Activated CD8-positive, alpha-beta T cell treated with anti-CD3 and anti-CD28 coated beads, Interleukin-2, amount 10 ng/mL, durations not matched to agents 7 days and 5 days (primary cell): ENCODE measurements around the gene NCK2. TPM values are rescaled to one million over a fixed set of nuclear protein-coding genes. Genes with fewer than 3 reads are reported as not detected.
"Not testable (repeated sequence)": the region's sequence is repeated elsewhere in the genome, so short reads cannot be mapped to it uniquely, and the experiment has no call there.

Experiments
- ATAC-seq: fragments of 150-1000 bp; cut with Tn5 transposase; one replicate; pipeline ENCODE4 v1.10.0; 2021; ENCODE audit warnings: moderate library complexity
- CTCF ChIA-PET: fragments of 350-600 bp; sonication (Branson Sonifier 250); formaldehyde crosslinking; loops from one replicate; lab custom pipeline; 2021; ENCODE audit warnings: antibody characterized with exemption; lab: Charles Lee
- POLR2A ChIA-PET: fragments of 350-600 bp; sonication (Branson Sonifier 250); formaldehyde crosslinking; loops from one replicate; lab custom pipeline; 2021; ENCODE audit warnings: antibody characterized with exemption; lab: Charles Lee
- DNase-seq: peaks from one replicate; pipeline ENCODE4 v3.0.0-alpha.2; 2020
- H3K27ac Mint-ChIP-seq: one replicate; pipeline ENCODE4 v1.8.0; 2021; ENCODE audit warnings: mild to moderate bottlenecking, mixed read lengths
- H3K27me3 Mint-ChIP-seq: one replicate; pipeline ENCODE4 v1.8.0; 2021; ENCODE audit warnings: low read depth, mixed read lengths
- H3K36me3 Mint-ChIP-seq: one replicate; pipeline ENCODE4 v1.8.0; 2021; ENCODE audit warnings: low read depth, mixed read lengths
- H3K4me1 Mint-ChIP-seq: one replicate; pipeline ENCODE4 v1.8.0; 2021; ENCODE audit warnings: low read depth, mixed read lengths
- H3K4me3 Mint-ChIP-seq: one replicate; pipeline ENCODE4 v1.8.0; 2021; ENCODE audit warnings: mild to moderate bottlenecking, mixed read lengths
- H3K9me3 Mint-ChIP-seq: one replicate; pipeline ENCODE4 v1.8.0; 2022; ENCODE audit warnings: mixed read lengths; ENCODE audit not compliant: insufficient read depth
- total RNA-seq, 2 experiments: library from RNA; stranded (reverse); gene quantifications; one replicate each; pipeline ENCODE4 v1.2.3, GENCODE V29; 2021

Gene NCK2
- total RNA-seq, 2 experiments from 2014 or later: 60.7 to 61.3 TPM

- no peaks in the 10 kb centered on the region for H3K27me3 Mint-ChIP-seq
- H3K27ac Mint-ChIP-seq: no peak overlapping the region
- peaks cover 27% of the 10 kb centered on the region for H3K9me3 Mint-ChIP-seq
- H3K36me3 Mint-ChIP-seq: peaks cover 84% of the 10 kb centered on the region
- CTCF ChIA-PET: interaction anchor here (0.9 kb wide), 1 partner anchor 320 kb away, joined by 3 read pairs; no protein-coding TSS in a partner anchor
- no peak overlapping the region for H3K4me3 Mint-ChIP-seq
- H3K4me1 Mint-ChIP-seq: peaks cover 26% of the 10 kb centered on the region
- DNase-seq (no peak), ATAC-seq (no peak)
- POLR2A ChIA-PET: interaction anchor here (0.7 to 1.1 kb wide), 2 partner anchors 9 to 23 kb away, joined by 3 read pairs; no protein-coding TSS in a partner anchor
Observed at GRCh38 chr2:105896765-105897163, 152.1 kb downstream of the NCK2 start.

DNA sequence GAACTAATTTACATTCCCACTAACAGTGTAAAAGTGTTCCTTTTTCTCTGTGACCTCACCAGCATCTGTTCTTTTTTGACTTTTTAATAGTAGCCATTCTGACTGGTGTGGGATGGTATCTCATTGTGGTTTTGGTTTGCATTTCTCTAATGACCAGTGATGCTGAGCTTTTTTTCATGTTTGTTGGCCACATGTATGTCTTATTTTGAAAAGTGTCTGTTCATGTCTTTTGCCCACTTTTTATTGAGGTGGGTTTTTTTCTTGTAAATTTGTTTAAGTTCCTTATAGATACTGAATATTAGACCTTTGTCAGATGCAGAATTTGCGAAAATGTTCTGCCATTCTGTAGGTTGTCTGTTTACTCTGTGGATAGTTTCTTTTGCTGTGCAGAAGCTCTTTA, 153.0 kb downstream of the NCK2 start:
- POLR2A ChIA-PET: interaction anchor here (0.7 kb wide), 1 partner anchor 9 kb away, joined by 3 read pairs; no protein-coding TSS in a partner anchor
- H3K4me3 Mint-ChIP-seq, CTCF ChIA-PET, DNase-seq, H3K27ac Mint-ChIP-seq, H3K27me3 Mint-ChIP-seq, ATAC-seq: not testable (repeated sequence)
- peaks cover 27% of the 10 kb centered on the region for H3K9me3 Mint-ChIP-seq
- peaks cover 31% of the 10 kb centered on the region for H3K4me1 Mint-ChIP-seq
- peaks cover 87% of the 10 kb centered on the region for H3K36me3 Mint-ChIP-seq

DNA sequence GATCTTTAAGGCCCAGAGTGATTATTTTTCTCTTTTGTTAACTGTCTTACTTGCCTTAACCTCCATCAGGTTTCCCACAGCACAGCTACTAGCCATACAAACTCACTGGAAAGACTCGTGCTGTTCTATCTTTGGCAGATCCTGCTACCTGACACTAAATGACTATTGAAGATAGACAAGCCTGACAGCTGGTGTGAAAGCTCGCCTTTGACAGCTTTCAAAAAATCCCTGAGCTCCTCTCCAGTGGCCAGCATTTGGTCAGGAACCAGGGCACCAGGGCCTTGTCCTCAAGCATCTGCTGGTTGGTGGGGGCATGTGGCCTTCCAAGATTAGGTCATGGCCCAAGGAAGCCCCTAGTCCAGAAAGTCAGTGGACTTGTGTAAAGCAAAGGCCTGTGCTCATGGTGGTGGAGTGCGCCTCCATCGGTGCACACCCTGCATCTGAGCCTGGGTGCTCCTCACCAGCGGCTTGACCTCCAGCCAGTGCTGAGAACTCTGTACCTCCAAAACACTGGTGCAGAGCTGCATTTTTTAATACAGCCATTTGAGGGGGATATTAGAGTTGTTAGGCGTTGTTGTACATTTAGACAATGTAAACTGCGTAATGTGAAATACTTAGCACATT, 158.5 kb downstream of the NCK2 start:
- no peaks in the 10 kb centered on the region for H3K27me3 Mint-ChIP-seq
- DNase-seq (no peak), ATAC-seq (no peak)
- ChIA-PET POLR2A (no interaction called here), CTCF (interaction anchor here (0.6 to 1.4 kb wide), 2 partner anchors 192 to 682 kb away, joined by 3 read pairs; no protein-coding TSS in a partner anchor)
- peaks cover 19% of the 10 kb centered on the region for H3K4me1 Mint-ChIP-seq
- H3K27ac Mint-ChIP-seq: peak overlapping the region; percentile 20
- peaks cover 61% of the 10 kb centered on the region for H3K36me3 Mint-ChIP-seq
- H3K4me3 Mint-ChIP-seq: no peak overlapping the region
- peaks cover 23% of the 10 kb centered on the region for H3K9me3 Mint-ChIP-seq

DNA sequence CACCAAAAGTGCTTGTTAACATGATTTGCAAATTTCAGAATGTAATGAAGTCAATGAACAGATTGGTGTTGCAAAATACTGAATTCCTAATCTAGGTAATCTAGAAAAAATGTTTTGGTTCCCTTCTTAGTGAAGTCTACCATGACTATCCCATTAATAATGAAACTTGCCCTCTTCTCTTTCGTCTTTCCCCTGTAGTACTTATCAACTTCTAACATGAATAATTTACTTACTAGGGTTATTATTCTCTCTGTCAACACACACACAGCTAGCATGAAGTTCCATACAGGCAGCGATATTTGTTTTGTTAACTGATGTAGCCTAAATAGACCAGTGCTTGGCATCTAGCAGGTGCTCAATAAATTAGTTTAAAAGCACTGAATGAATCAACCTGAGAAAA, 160.2 kb downstream of the NCK2 start:
- ATAC-seq (no peak), DNase-seq (no peak)
- POLR2A ChIA-PET: no interaction called here
- H3K27me3 Mint-ChIP-seq: no peaks in the 10 kb centered on the region
- H3K27ac Mint-ChIP-seq: no peak overlapping the region
- peaks cover 19% of the 10 kb centered on the region for H3K4me1 Mint-ChIP-seq
- H3K4me3 Mint-ChIP-seq: no peak overlapping the region
- CTCF ChIA-PET: no interaction called here
- peaks cover 13% of the 10 kb centered on the region for H3K9me3 Mint-ChIP-seq
- H3K36me3 Mint-ChIP-seq: peaks cover 45% of the 10 kb centered on the region

DNA sequence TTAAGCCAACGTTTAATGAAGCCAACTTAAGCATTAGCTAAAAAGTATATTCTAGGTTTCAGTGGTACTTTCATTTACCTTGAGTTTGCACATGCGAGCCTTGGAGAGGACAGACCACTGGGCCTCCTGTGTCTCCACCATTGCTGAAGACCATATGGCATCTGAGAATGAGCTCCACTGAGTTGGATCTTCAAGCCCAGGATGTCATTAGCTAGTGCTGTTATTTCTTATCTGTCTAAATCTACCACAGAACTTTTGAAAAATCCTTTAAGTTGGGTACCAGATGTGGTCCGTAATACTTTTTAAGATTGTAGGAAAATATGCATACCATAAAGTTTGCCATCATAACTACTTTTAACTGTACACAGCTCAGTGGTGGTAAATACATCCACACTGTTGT, 161.8 kb downstream of the NCK2 start:
- H3K4me1 Mint-ChIP-seq: peaks cover 12% of the 10 kb centered on the region
- no peaks in the 10 kb centered on the region for H3K27me3 Mint-ChIP-seq
- H3K36me3 Mint-ChIP-seq: peaks cover 29% of the 10 kb centered on the region
- ATAC-seq (peak; percentile 33), DNase-seq (no peak)
- CTCF ChIA-PET: interaction anchor here (0.7 to 1.3 kb wide), 4 partner anchors 13 to 50 kb away, joined by 3 to 4 read pairs (median 3); no protein-coding TSS in a partner anchor
- no peak overlapping the region for H3K4me3 Mint-ChIP-seq
- no peak overlapping the region for H3K27ac Mint-ChIP-seq
- H3K9me3 Mint-ChIP-seq: peaks cover under 1% of the 10 kb centered on the region
- POLR2A ChIA-PET: interaction anchor here (0.9 to 1.0 kb wide), 2 partner anchors 9 to 207 kb away, joined by 3 read pairs; no protein-coding TSS in a partner anchor

DNA sequence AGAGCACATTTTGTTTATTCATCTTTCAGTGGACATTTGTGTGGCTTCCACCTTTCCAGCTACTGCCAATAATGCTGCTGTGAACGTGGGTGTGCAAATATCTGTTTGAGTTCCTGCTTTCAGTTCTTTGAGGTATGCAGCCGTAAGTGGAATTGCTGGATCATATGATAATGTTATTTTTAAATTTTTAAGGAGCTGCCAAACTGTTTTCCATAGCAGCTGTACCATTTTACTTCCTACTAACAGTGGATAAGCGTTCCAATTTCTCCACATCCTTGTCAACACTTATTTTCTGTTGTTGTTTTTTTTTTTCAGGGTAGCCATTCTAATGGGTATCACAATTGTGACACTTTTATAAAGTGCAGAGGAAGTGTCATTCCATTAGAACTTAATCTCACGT, 162.5 kb downstream of the NCK2 start:
- ATAC-seq (no peak), DNase-seq (no peak)
- CTCF ChIA-PET: interaction anchor here (1.1 kb wide), 2 partner anchors 12 to 178 kb away, joined by 3 to 4 read pairs; no protein-coding TSS in a partner anchor
- Mint-ChIP-seq H3K36me3 (peaks cover 25% of the 10 kb centered on the region), H3K9me3 (no peaks in the 10 kb centered on the region), H3K4me3 (no peak overlapping the region), H3K27ac (no peak overlapping the region), H3K4me1 (peaks cover 10% of the 10 kb centered on the region), H3K27me3 (no peaks in the 10 kb centered on the region)
- POLR2A ChIA-PET: no interaction called here

GRCh38 chr2:105909215-105909614, 164.5 kb downstream of the NCK2 start:
- ChIA-PET CTCF (interaction anchor here (2.1 kb wide), 1 partner anchor 10 kb away, joined by 7 read pairs; no protein-coding TSS in a partner anchor), POLR2A (no interaction called here)
- no peak for DNase-seq
- Mint-ChIP-seq H3K4me3 (no peak overlapping the region), H3K27me3 (no peaks in the 10 kb centered on the region), H3K9me3 (no peaks in the 10 kb centered on the region), H3K4me1 (peaks cover 6% of the 10 kb centered on the region), H3K36me3 (peaks cover 14% of the 10 kb centered on the region), H3K27ac (no peak overlapping the region)
- no peak for ATAC-seq

DNA sequence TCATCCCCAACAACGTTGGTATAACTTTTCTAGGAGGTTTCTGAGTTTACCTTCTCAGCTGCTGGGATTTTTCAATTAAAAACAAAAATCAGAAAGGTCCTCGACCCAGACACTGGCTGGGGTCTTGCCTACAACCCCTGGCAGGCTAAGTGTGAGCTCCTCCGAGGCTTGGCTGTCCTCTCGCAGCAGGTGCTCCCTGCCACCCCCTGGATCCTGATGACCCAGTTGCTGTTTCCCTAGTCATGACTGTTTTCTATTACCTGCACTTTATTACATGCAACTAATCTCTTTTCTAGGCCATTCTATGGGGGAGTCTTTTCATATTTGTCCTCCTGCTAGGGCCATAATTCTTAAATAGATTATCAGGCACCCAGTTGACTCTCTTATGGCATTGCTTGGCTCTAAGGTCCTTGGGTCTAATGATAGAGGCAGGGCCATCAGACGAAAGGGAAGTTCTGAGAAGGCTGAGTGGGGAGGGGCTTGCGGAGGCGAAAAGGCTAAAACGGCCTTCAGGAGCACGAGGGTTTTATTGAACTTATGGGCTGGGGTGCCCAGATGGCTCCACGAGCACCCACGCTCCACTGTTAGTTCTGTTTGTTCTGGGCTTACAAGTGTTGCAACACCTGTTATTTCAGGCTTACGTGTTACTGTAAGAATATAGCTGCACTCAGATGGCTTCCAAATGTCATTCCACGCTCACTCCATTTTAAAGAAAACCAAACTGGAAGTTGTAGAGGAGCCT, 166.0 kb downstream of the NCK2 start:
- Mint-ChIP-seq H3K36me3 (peaks cover 21% of the 10 kb centered on the region), H3K9me3 (peaks cover 10% of the 10 kb centered on the region), H3K27ac (no peak overlapping the region), H3K27me3 (no peaks in the 10 kb centered on the region), H3K4me3 (no peak overlapping the region), H3K4me1 (peaks cover 6% of the 10 kb centered on the region)
- ATAC-seq (no peak), DNase-seq (no peak)
- POLR2A ChIA-PET: no interaction called here
- CTCF ChIA-PET: interaction anchor here (2.1 kb wide), 1 partner anchor 9 kb away, joined by 7 read pairs; no protein-coding TSS in a partner anchor

GRCh38 chr2:105911425-105911824, 166.7 kb downstream of the NCK2 start:
- no peak for ATAC-seq
- H3K9me3 Mint-ChIP-seq: peaks cover 15% of the 10 kb centered on the region
- no peak overlapping the region for H3K27ac Mint-ChIP-seq
- H3K4me3 Mint-ChIP-seq: no peak overlapping the region
- ChIA-PET POLR2A (no interaction called here), CTCF (no interaction called here)
- peaks cover 5% of the 10 kb centered on the region for H3K4me1 Mint-ChIP-seq
- no peaks in the 10 kb centered on the region for H3K27me3 Mint-ChIP-seq
- H3K36me3 Mint-ChIP-seq: peaks cover 17% of the 10 kb centered on the region
- no peak for DNase-seq

DNA sequence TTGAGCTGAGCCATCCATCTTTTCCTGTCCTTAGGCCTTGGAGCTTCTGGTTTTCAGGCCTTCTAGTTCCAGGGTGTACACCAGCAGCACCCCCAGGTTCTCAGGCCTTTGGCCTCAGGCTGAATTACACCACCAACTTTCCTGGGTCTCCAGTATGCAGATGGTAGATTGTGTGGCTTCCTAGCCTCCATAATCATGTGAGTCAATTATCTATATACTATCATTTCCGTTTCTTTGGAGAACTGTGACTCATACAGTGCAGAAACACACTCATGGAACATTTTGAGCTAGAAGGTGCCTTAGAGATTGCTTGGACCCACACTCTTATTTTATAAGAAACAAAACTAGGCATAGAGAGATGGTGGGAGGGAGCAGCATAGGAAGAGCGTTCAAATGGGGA, 167.4 kb downstream of the NCK2 start:
- POLR2A ChIA-PET: no interaction called here

DNA sequence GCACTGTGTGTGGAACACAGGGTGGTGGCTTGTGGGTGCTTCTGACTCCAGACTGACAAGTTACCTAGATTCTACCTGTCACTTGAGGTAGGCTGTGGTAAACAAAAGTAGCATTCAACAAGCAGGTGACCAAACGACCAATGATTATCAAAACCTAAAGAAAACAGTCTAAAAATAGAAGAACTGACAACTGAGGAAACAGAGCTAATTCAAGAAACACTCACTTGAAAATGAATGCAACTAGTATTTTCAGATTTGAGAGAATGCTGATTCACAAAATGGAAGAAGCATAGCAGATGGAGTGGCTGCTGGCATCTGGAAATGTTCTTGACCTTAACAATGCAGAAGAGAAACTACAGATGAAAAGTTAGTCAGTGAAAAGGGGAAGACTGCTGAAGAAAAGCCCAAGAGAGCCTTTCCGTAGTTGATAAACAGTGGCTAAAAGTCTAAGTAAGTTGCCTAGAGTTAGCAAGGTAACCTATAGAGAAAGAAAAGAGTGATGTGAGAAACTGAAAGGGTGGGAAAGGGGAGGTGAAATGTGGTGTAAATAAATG, 170.4 kb downstream of the NCK2 start:
- DNase-seq (no peak), ATAC-seq (no peak)
- peaks cover 18% of the 10 kb centered on the region for H3K4me1 Mint-ChIP-seq
- POLR2A ChIA-PET: interaction anchor here (1.1 to 1.5 kb wide), 2 partner anchors 12 to 14 kb away, joined by 3 to 4 read pairs; no protein-coding TSS in a partner anchor
- H3K9me3 Mint-ChIP-seq: peaks cover 15% of the 10 kb centered on the region
- no peak overlapping the region for H3K27ac Mint-ChIP-seq
- H3K36me3 Mint-ChIP-seq: peaks cover 10% of the 10 kb centered on the region
- H3K27me3 Mint-ChIP-seq: no peaks in the 10 kb centered on the region
- H3K4me3 Mint-ChIP-seq: no peak overlapping the region
- CTCF ChIA-PET: no interaction called here

More for the DNA sequence above, 167.4 kb downstream of the NCK2 start:
- Mint-ChIP-seq H3K9me3 (peaks cover 15% of the 10 kb centered on the region), H3K27ac (no peak overlapping the region), H3K4me1 (no peaks in the 10 kb centered on the region), H3K36me3 (peaks cover 13% of the 10 kb centered on the region), H3K4me3 (no peak overlapping the region), H3K27me3 (no peaks in the 10 kb centered on the region)
- CTCF ChIA-PET: no interaction called here
- ATAC-seq (no peak), DNase-seq (no peak)
